Adipocyte (in vitro differentiated cells): ENCODE results near the gene DYTN.

Experiments
- DNase-seq: peaks from one replicate; pipeline ENCODE4 v3.0.0-alpha.2; 2015; ENCODE audit warnings: low read depth
- H3K27me3 ChIP-seq: replicated peaks from 2 replicates; pipeline ENCODE4 v1.7.0; 2013; ENCODE audit warnings: mild to moderate bottlenecking, low read length, moderate library complexity; ENCODE audit not compliant: control insufficient read depth, insufficient read depth
- H3K36me3 ChIP-seq: 2 replicates; pipeline ENCODE4 v1.7.0; 2013; ENCODE audit warnings: low read length, mild to moderate bottlenecking, moderate library complexity; ENCODE audit not compliant: control insufficient read depth, insufficient read depth, severe bottlenecking
- H3K4me1 ChIP-seq: 2 replicates; pipeline ENCODE4 v1.7.0; 2013; ENCODE audit warnings: mild to moderate bottlenecking, low read length, moderate library complexity; ENCODE audit not compliant: control insufficient read depth, insufficient read depth
- H3K4me3 ChIP-seq: 2 replicates; pipeline ENCODE4 v1.7.0; 2013; ENCODE audit warnings: mild to moderate bottlenecking, low read length, moderate library complexity
- H3K9ac ChIP-seq: 2 replicates; pipeline ENCODE4 v1.7.0; 2013; ENCODE audit warnings: mild to moderate bottlenecking, low read length, moderate library complexity
- H3K9me3 ChIP-seq: 2 replicates; pipeline ENCODE4 v1.7.0; 2013; ENCODE audit warnings: mild to moderate bottlenecking, low read length, moderate library complexity; ENCODE audit not compliant: control insufficient read depth

The DYTN gene

DNA sequence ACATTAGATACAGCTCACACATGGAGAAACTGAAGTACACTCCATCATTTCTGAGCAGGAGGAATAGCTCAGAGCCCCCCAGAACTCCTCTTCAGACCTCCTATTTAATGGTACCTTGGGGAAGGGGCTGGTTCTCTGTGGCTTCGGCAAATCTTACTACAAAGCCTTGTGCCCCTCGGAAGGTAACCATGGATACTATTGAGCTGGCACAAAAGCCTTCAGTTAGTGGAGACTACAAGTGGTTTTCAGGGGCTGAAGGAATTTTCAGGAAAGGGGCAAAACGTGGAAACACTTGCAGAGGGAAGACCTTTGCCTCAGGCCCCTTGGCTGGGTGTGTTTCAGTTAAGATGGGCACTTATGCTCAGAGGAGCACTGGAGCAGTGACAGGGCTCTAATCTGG, 77.0 kb downstream of the DYTN start:
- Histone ChIP-seq H3K9ac (no peak overlapping the region), H3K27me3 (peaks cover 20% of the 10 kb centered on the region), H3K36me3 (no peaks in the 10 kb centered on the region), H3K9me3 (peaks cover 3% of the 10 kb centered on the region), H3K4me3 (no peak overlapping the region), H3K4me1 (no peaks in the 10 kb centered on the region)
- DNase-seq: no peak

DNA sequence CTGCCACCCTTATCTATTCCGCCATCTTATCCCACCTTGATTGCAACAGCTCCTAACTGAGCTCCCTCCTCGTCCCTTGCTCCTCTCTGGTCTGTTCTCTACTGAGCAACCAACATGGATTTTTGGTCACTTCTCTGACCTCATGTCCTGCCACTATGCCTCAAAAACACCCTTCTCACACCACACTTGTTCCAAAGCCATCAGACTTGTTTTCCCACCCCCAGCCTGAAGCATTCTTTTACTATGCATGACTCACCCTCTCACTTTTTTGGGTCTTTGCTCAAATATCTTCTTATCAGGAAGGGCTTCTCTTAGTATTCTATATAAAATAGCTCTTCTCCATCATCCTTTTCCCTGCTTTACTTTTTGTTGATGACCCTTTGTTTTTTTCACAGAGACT, 78.6 kb downstream of the DYTN start:
- no peak overlapping the region for H3K9ac ChIP-seq
- no peak overlapping the region for H3K4me3 ChIP-seq
- H3K36me3 ChIP-seq: no peaks in the 10 kb centered on the region
- H3K4me1 ChIP-seq: no peaks in the 10 kb centered on the region
- H3K9me3 ChIP-seq: peaks cover 3% of the 10 kb centered on the region
- H3K27me3 ChIP-seq: peaks cover 20% of the 10 kb centered on the region
- no peak for DNase-seq

DNA sequence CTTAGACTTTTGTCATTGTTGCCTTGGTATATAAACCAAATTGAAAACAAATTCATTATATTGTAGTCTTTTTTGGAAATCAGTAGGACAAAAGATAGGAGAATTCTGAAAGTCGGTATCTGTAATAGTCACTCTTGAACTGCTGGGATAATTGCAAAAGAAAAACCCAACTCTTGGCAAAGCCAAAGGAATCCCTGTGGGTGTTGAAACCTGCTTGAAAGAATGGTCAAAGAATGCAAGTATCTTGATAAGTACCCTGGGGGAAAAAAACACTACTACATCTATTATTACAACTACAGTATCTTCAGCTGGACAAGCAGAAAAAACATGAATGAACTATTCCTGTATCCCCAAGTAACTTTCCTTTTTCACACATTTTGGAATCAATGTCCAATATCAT, 83.2 kb downstream of the DYTN start:
- peak; percentile 7 for DNase-seq
- Histone ChIP-seq H3K9ac (no peak overlapping the region), H3K4me3 (no peak overlapping the region), H3K4me1 (no peaks in the 10 kb centered on the region), H3K9me3 (peaks cover 3% of the 10 kb centered on the region), H3K27me3 (peaks cover 6% of the 10 kb centered on the region), H3K36me3 (no peaks in the 10 kb centered on the region)

DNA sequence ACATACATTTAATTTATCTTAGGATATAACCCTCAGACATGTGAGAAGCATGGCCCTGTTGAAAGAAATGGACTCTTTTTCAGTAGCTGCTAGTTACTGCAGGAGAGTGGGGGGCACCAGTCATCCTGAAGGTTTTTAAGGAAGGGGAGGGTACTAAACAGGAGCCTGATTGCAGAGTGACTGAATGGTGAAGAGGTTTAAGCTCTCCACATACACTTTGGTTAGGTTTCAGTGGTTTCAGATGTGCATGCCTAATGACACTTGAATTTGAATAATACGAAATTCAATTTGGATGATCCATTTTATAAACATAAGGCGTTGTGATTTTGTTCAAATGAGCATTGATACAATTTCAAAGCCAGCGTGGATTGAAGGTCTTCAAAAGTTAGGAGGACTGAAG, 86.9 kb downstream of the DYTN start:
- DNase-seq: no peak
- Histone ChIP-seq H3K27me3 (peaks cover 6% of the 10 kb centered on the region), H3K9me3 (no peaks in the 10 kb centered on the region), H3K9ac (no peak overlapping the region), H3K4me1 (no peaks in the 10 kb centered on the region), H3K36me3 (no peaks in the 10 kb centered on the region), H3K4me3 (no peak overlapping the region)

DNA sequence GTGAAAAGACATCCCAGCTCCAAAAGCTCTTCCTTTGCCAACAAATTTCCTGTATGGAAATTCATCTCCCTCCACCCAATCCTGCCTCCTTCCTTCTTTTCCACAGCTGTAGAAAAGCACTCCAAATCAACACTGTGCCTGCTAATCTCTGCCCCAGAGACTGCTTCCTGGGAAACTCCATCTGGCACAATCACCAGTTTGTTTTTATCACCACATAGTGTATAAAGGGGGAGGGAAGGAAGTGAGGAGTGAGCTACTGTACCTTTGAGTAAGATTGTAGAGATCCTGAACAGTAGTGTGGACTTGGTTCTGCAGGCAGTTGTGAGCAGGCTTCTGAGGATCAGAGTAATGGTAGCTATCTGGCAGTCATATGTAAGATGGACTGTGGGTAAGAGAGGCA, 90.6 kb downstream of the DYTN start:
- Histone ChIP-seq H3K9ac (no peak overlapping the region), H3K4me3 (no peak overlapping the region), H3K4me1 (no peaks in the 10 kb centered on the region), H3K9me3 (no peaks in the 10 kb centered on the region), H3K27me3 (peaks cover 6% of the 10 kb centered on the region), H3K36me3 (no peaks in the 10 kb centered on the region)
- no peak for DNase-seq

DNA sequence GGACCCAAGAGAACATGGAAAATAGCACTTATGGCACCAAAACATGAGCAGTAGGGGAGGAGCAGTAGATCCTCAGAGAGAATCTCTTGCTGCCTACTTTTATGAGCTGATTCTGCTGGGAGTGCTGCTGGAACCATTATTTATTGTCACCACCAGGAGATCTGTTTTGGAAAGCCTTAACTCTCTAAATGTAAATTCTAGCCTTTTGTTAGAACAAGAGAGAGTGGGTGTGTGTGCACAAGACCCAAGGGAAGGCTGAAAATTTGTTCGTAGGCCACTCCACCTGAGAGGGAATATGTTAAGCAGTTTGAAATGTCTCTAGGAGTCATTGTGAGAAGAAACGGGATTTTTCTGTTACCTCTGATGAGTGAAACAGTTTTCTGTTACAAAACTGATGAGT, 92.1 kb downstream of the DYTN start:
- H3K9ac ChIP-seq: no peak overlapping the region
- H3K4me1 ChIP-seq: no peaks in the 10 kb centered on the region
- H3K27me3 ChIP-seq: no peaks in the 10 kb centered on the region
- H3K36me3 ChIP-seq: no peaks in the 10 kb centered on the region
- no peak overlapping the region for H3K4me3 ChIP-seq
- H3K9me3 ChIP-seq: no peaks in the 10 kb centered on the region
- no peak for DNase-seq

DNA sequence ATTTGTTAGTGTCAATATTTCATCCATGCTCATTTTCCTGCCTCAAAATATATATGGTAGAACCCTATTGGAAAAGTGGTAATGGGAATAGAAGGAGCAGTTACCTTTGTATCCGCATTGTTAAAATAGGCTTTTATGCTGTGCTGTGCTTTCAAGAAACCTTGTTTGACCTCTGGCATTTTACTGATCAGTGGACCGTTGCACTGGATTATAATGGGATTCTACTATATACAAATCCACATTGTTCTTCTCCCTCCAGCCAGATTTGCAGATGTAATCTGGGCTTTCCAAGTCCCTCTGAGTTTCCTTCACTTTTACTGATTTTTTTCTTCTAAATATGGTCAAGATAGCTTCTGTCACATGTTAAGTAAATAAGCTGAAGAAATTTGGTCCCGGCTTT, 99.2 kb downstream of the DYTN start:
- no peak overlapping the region for H3K4me3 ChIP-seq
- H3K9me3 ChIP-seq: no peaks in the 10 kb centered on the region
- no peak overlapping the region for H3K9ac ChIP-seq
- DNase-seq: no peak
- H3K27me3 ChIP-seq: no peaks in the 10 kb centered on the region
- H3K4me1 ChIP-seq: no peaks in the 10 kb centered on the region
- no peaks in the 10 kb centered on the region for H3K36me3 ChIP-seq

DNA sequence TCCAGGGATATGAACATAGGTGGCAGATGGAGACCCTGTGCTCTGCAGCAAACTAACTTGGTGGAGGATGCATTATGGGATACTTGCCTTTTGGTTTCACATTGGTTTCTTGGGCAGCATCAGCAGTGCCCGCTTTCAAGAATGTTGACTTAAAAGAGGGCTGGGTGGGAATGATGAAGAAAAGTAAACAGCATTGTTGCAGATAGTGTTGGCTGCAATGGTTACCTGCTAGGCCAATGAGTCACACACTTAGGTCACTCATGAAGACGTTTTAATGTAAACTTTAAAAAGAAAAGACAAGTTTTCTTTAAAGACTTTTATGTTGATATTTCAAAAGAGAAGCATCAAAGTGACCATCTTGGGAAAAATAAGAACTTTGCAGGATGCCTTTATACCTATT, 102.0 kb downstream of the DYTN start:
- Histone ChIP-seq H3K9me3 (no peaks in the 10 kb centered on the region), H3K36me3 (no peaks in the 10 kb centered on the region), H3K27me3 (no peaks in the 10 kb centered on the region), H3K9ac (no peak overlapping the region), H3K4me1 (no peaks in the 10 kb centered on the region), H3K4me3 (no peak overlapping the region)
- DNase-seq: no peak

DNA sequence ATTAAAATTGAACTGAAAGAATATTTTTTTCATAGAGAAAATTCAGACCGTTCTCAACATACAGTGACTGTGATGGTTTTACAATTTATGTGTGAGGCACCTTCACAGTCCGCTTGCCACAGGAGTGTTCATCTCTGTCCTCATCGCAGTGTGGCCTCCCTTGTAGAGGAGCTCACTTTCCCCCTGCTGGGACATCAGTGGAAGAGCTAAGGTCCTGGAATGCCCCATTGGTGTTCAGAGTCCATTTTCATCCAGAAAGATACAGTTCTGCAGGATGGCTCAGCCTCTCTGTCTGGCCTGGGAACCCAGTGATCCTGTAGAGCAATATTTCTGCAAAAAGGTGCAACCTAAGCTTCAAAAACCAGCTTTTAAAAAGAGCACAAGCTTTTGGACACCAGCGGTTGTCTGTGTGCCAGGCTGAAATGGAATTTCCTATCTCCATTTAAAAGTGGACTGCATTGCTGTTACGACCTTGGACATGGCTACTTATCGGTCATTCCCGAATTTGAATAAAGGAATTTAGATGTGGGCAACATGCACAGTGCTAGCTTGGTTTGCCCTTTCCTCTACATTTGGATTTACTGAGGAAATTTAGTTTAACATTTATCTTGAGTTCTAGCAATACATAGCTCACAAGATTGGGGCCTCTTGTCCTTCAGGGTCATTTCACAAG, 102.6 kb downstream of the DYTN start:
- DNase-seq: no peak

DNA sequence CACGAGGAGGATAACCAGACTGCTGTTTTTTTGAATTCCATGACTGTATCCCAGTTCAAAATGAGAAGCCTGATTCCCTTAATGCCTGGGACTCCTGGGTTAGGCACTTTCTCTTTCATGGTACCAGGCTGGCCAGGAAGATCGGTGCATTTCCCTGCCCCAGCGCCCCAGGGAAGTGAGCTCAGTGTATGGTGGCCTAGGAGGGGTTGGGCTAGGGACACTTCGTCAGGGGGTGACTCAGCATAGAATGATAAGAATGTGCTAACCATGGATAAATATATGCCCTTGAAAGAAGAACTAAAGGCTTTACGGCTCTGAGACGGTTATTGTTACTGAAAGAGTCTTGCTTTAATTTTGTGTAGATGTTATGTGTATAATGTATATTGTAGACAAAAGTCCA, 103.4 kb downstream of the DYTN start:
- H3K27me3 ChIP-seq: no peaks in the 10 kb centered on the region
- H3K9ac ChIP-seq: no peak overlapping the region
- no peaks in the 10 kb centered on the region for H3K9me3 ChIP-seq
- no peaks in the 10 kb centered on the region for H3K36me3 ChIP-seq
- no peaks in the 10 kb centered on the region for H3K4me1 ChIP-seq
- no peak for DNase-seq
- H3K4me3 ChIP-seq: no peak overlapping the region

More for the DNA sequence above, 102.6 kb downstream of the DYTN start:
- H3K36me3 ChIP-seq: no peaks in the 10 kb centered on the region
- H3K9me3 ChIP-seq: no peaks in the 10 kb centered on the region
- no peak overlapping the region for H3K9ac ChIP-seq
- H3K27me3 ChIP-seq: no peaks in the 10 kb centered on the region
- H3K4me3 ChIP-seq: no peak overlapping the region
- no peaks in the 10 kb centered on the region for H3K4me1 ChIP-seq

DNA sequence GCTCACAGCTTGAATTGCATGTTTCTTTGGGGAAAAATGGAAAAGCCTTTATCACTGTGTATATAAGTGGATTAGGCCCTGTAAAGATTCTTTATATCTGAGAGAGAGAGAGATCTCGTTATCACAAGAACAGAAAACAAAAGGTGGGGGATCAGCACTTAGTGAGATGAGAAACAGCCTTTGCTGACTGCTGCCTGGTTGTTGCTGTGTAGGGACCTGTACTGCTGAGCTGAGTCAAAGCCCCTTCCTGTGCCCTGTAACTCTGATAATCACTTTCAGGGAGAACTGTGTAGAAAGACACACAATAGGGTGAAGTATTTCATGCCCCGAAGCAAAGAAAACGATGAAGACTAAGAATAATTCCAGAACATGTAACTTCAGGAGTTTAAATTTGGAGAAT, 106.5 kb downstream of the DYTN start:
- Histone ChIP-seq H3K4me1 (no peaks in the 10 kb centered on the region), H3K9me3 (no peaks in the 10 kb centered on the region), H3K27me3 (no peaks in the 10 kb centered on the region), H3K36me3 (no peaks in the 10 kb centered on the region), H3K9ac (no peak overlapping the region), H3K4me3 (no peak overlapping the region)
- DNase-seq: no peak

DNA sequence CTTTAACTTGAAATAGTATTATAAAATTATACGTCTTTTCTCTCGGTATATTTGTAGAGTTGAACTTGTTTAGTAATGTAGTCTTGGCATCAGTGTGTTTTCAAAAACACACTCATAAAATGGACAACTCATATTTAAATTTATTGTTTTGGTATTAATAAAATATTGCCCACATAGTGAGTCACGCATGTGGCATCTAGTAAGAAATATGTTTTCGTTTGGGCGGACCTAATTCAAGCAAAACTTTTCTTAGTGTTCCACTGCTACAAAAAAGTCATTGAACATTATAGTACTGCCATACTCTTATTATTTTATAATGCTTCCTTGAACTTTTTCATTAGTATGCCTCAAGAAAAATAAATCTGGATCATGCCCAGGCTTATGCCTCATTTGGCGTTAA, 107.0 kb downstream of the DYTN start:
- Histone ChIP-seq H3K4me1 (no peaks in the 10 kb centered on the region), H3K36me3 (no peaks in the 10 kb centered on the region), H3K4me3 (no peak overlapping the region), H3K27me3 (no peaks in the 10 kb centered on the region), H3K9me3 (no peaks in the 10 kb centered on the region), H3K9ac (no peak overlapping the region)
- no peak for DNase-seq
